GM12873 (cell line): ENCODE results near the gene LAMP2.

Experiments used
- CTCF ChIP-seq: IDR thresholded peaks from 2 replicates; pipeline ENCODE4 v1.5.1; 2012; ENCODE audit warnings: low read depth, mild to moderate bottlenecking, moderate library complexity, low read length, control low read depth; ENCODE audit not compliant: insufficient read depth; ENCODE audit errors: missing control alignments

LAMP2 gene

DNA sequence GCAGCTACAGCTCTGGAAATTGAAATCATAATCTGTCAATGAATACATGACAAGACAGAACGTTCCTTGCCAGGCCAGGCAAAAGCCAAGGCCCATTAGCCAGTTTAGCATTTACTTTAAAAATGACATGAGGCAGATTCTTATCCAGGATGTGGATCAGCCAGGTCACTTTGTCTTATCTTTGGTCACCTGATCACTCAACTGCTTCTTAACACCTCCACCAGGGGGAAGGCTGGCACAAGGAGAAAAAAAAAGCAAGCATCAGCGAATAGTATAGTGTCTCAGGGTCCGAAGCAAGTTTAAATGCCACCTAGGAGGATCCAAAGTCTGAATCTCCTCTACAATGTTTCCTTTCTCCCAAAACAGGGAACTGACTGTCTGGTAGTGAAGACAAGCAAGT is 88.4 kb downstream of the LAMP2 start:
- TF ChIP-seq CTCF = peak; percentile 64

DNA sequence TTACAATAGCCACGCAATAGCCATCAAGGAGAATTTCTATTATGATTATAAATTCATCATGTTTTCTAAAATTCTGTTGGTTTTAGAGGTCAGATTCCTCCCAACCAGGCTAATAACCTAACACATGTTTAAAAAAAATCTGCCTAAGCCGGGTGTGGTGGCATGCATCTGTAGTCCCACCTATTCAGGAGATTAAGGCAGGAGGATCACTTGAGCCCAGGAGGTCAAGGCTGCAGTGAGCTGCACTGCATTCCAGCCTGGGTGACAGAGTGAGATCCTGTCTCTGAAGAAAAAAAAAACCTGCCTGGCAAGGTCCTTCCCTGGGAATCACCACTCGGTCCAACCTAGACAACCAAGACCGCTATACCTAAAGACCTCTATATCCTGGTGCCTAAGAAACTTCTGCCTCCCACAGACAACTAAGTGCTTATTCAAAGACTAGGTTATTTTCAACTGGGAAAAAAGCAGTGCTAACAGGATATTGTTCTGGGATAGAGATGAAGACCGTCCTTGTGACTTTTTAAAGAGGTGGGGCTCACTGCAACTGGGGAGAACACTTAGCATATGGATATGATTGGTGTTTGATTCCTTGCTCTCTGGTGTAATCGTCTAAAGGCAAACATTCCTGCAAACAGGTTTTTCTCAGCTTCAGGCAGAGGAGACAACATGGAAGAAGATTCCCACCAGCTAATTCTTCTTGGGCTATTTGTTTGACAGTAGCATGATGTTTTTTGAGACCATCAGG is 89.0 kb downstream of the LAMP2 start:
- no peak for TF ChIP-seq CTCF

- TF ChIP-seq CTCF = no peak
Observed at GRCh38 chrX:120378570-120378969, 90.5 kb downstream of the LAMP2 start.
